Adipocyte (in vitro differentiated cells): ENCODE data around the gene S100A9.

Source experiments
- DNase-seq: peaks from one replicate; pipeline ENCODE4 v3.0.0-alpha.2; 2015; ENCODE audit warnings: low read depth
- H3K27me3 ChIP-seq: replicated peaks from 2 replicates; pipeline ENCODE4 v1.7.0; 2013; ENCODE audit warnings: mild to moderate bottlenecking, low read length, moderate library complexity; ENCODE audit not compliant: control insufficient read depth, insufficient read depth
- H3K36me3 ChIP-seq: 2 replicates; pipeline ENCODE4 v1.7.0; 2013; ENCODE audit warnings: low read length, mild to moderate bottlenecking, moderate library complexity; ENCODE audit not compliant: control insufficient read depth, insufficient read depth, severe bottlenecking
- H3K4me1 ChIP-seq: 2 replicates; pipeline ENCODE4 v1.7.0; 2013; ENCODE audit warnings: mild to moderate bottlenecking, low read length, moderate library complexity; ENCODE audit not compliant: control insufficient read depth, insufficient read depth
- H3K4me3 ChIP-seq: 2 replicates; pipeline ENCODE4 v1.7.0; 2013; ENCODE audit warnings: mild to moderate bottlenecking, low read length, moderate library complexity
- H3K9ac ChIP-seq: 2 replicates; pipeline ENCODE4 v1.7.0; 2013; ENCODE audit warnings: mild to moderate bottlenecking, low read length, moderate library complexity
- H3K9me3 ChIP-seq: 2 replicates; pipeline ENCODE4 v1.7.0; 2013; ENCODE audit warnings: mild to moderate bottlenecking, low read length, moderate library complexity; ENCODE audit not compliant: control insufficient read depth

The S100A9 gene

DNA sequence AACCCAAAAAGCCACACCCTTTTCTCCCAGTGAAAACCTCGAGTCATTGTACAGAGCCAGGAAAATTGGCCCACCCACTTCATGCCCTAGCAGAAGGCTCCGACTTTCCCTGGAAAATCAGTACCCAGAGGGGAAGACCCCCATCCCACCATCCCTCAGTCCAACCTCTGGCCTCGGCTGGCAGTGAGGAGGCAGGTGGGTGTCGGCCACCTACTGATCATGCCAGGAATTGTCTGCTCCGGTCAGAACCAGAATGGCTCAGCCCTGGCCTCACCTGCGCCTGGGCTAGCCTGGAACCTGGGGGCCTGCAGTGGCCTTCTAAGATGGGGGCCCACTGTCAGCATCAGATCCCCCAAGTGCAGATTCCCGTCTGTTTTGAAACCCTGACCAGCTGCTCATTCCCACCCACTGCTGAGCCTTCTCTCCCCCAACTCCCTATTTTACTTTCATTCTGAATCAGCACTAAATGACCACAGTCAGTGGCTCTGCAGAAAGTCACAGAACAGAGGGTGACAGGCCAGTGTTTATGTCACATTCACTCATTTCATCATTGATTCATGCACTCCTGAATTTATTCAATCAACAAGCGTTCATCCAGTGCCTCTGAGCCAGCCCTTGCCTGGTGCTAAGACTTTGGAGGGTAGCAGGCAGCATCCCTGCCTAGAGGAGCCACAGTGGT lies 3.0 kb upstream of the S100A9 start:
- H3K9me3 ChIP-seq: peaks cover 3% of the 10 kb centered on the region
- peaks cover 62% of the 10 kb centered on the region for H3K27me3 ChIP-seq
- H3K36me3 ChIP-seq: no peaks in the 10 kb centered on the region
- DNase-seq: no peak
- H3K9ac ChIP-seq: no peak overlapping the region
- H3K4me3 ChIP-seq: no peak overlapping the region
- H3K4me1 ChIP-seq: no peaks in the 10 kb centered on the region

DNA sequence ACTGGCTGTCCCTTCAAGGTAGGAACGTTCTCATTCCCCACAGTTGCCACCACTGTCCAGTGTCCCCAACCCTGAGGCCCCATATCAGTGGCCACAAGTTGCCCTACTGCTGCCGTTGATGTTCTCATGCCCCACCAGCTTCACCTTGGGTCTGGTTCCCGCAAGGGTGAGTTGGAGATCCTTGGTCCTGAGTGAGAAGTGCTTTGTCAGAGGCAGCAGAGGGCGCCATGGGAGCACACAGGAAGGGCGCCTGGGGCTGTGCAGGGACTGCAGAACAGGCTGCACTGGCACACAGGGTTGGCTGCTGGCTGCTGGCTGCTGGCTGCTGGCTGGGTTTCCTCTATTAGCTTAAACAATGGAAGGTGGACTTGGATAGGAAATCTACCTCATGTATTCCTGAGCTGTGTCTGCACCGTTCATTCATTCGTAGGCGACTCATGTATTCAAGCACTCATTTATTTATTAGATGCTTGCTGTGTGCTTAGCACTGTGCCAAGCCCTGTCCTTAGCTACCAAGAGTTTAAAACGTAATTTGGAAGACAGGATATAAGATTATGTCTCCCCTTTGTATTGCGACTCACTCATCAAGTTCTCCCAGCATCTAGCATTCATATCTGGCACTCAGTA lies 2.1 kb upstream of the S100A9 start:
- Histone ChIP-seq H3K9ac (no peak overlapping the region), H3K4me1 (no peaks in the 10 kb centered on the region), H3K9me3 (peaks cover 3% of the 10 kb centered on the region), H3K36me3 (no peaks in the 10 kb centered on the region), H3K4me3 (no peak overlapping the region), H3K27me3 (peaks cover 61% of the 10 kb centered on the region)
- peak; percentile 38 for DNase-seq

- H3K27me3 ChIP-seq: peaks cover 52% of the 10 kb centered on the region
- H3K9me3 ChIP-seq: peaks cover 3% of the 10 kb centered on the region
- no peak overlapping the region for H3K9ac ChIP-seq
- no peaks in the 10 kb centered on the region for H3K4me1 ChIP-seq
- no peak for DNase-seq
- H3K36me3 ChIP-seq: no peaks in the 10 kb centered on the region
- H3K4me3 ChIP-seq: no peak overlapping the region
These were observed 1.1 kb upstream of the S100A9 start for GRCh38 chr1:153356392-153357075.

- DNase-seq: no peak
- peaks cover 3% of the 10 kb centered on the region for H3K9me3 ChIP-seq
- H3K36me3 ChIP-seq: no peaks in the 10 kb centered on the region
- no peaks in the 10 kb centered on the region for H3K4me1 ChIP-seq
- H3K9ac ChIP-seq: no peak overlapping the region
- no peak overlapping the region for H3K4me3 ChIP-seq
- peaks cover 52% of the 10 kb centered on the region for H3K27me3 ChIP-seq
These were observed 390 bp upstream of the S100A9 start for GRCh38 chr1:153357076-153357852.

GRCh38 chr1:153358691-153358975 lies 979 bp downstream of the S100A9 start:
- H3K9me3 ChIP-seq: peaks cover 3% of the 10 kb centered on the region
- H3K9ac ChIP-seq: no peak overlapping the region
- H3K4me3 ChIP-seq: no peak overlapping the region
- H3K36me3 ChIP-seq: no peaks in the 10 kb centered on the region
- peaks cover 51% of the 10 kb centered on the region for H3K27me3 ChIP-seq
- no peak for DNase-seq
- H3K4me1 ChIP-seq: no peaks in the 10 kb centered on the region

DNA sequence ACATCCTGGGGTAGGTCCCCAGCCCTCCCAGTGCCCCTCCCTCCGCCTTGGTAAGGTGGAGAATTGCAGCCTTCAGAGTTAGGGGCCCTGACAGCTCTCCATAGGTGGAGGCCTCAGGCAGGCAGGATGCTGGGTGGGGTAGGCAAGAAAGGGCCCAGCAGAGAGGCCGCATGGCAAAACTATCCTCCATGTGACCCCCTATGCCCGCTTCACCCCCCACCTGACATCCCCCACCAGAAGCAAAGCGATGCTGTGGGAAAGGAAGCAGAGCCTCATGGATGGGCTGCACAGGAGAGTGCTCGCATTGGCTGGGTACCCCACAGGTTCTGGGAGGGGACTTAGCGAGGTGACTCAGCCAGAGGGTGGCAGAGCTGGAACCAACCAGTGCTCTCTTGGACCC lies 1.6 kb downstream of the S100A9 start:
- peaks cover 52% of the 10 kb centered on the region for H3K27me3 ChIP-seq
- DNase-seq: no peak
- no peak overlapping the region for H3K4me3 ChIP-seq
- H3K36me3 ChIP-seq: no peaks in the 10 kb centered on the region
- H3K4me1 ChIP-seq: no peaks in the 10 kb centered on the region
- peaks cover 3% of the 10 kb centered on the region for H3K9me3 ChIP-seq
- H3K9ac ChIP-seq: no peak overlapping the region

DNA sequence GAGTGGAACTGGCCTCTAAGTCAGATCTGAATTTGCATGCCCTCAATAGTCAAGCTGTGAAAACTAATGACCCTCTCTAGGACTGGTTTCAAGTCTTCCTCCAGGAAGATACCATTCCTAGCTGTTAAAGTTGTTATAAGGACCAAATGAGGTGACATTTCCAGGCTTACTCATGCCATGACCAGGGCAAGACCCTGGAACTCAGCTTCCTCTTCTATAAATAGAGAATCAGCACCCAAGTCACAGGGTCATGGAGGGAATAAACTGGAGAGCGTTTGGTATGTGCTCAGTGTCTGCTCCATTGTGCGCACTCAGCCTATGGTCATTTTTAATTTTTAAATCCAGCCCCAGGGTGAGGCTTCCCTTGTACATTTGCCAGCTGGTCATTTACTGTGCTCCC lies 2.5 kb downstream of the S100A9 start:
- Histone ChIP-seq H3K9ac (no peak overlapping the region), H3K27me3 (peaks cover 46% of the 10 kb centered on the region), H3K4me3 (no peak overlapping the region), H3K9me3 (peaks cover 3% of the 10 kb centered on the region), H3K36me3 (no peaks in the 10 kb centered on the region), H3K4me1 (no peaks in the 10 kb centered on the region)
- DNase-seq: no peak

GRCh38 chr1:153360592-153361479 lies 3.2 kb downstream of the S100A9 start:
- Histone ChIP-seq H3K9me3 (no peaks in the 10 kb centered on the region), H3K9ac (no peak overlapping the region), H3K4me3 (no peak overlapping the region), H3K4me1 (no peaks in the 10 kb centered on the region), H3K36me3 (no peaks in the 10 kb centered on the region), H3K27me3 (peaks cover 44% of the 10 kb centered on the region)
- DNase-seq: no peak

GRCh38 chr1:153361480-153362109 lies 3.9 kb downstream of the S100A9 start:
- no peak overlapping the region for H3K9ac ChIP-seq
- peaks cover 43% of the 10 kb centered on the region for H3K27me3 ChIP-seq
- H3K4me3 ChIP-seq: no peak overlapping the region
- no peak for DNase-seq
- no peaks in the 10 kb centered on the region for H3K9me3 ChIP-seq
- H3K36me3 ChIP-seq: no peaks in the 10 kb centered on the region
- no peaks in the 10 kb centered on the region for H3K4me1 ChIP-seq

DNA sequence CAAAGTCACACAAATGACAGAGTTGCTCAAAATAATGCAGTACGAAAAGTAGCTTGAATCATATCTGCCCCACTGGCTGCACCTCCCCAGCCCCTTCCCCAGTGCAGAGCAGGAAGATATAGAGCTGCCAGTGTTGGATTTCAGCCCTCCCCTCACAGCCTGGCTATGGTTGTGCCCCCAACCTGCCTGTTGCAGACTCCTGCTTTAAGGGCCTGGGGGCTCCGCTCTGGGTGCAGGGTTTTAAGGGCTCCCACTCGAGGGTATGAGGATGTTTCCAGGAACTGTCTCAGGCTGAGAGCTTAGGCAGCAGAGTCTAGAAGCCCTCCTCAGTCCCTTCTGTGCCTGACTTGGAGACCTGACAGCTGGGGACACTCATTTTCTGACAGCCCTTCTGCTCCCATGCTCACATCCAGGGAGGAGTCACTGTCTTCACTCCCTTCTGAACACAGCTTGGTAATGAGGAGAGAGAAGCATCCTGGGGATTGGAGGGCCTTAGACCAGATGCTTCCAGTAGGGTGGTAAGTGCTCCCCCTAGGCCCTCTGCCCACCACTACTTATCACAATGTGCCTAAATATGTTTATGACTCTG lies 4.6 kb downstream of the S100A9 start:
- H3K9ac ChIP-seq: no peak overlapping the region
- H3K4me3 ChIP-seq: no peak overlapping the region
- no peaks in the 10 kb centered on the region for H3K36me3 ChIP-seq
- H3K9me3 ChIP-seq: no peaks in the 10 kb centered on the region
- no peak for DNase-seq
- peaks cover 40% of the 10 kb centered on the region for H3K27me3 ChIP-seq
- no peaks in the 10 kb centered on the region for H3K4me1 ChIP-seq
